ENCODE data around the gene CAND2. TPM values are rescaled to one million over a fixed set of nuclear protein-coding genes. Genes with fewer than 3 reads are reported as not detected.
"Not testable (repeated sequence)": the region's sequence is repeated elsewhere in the genome, so short reads cannot be mapped to it uniquely, and the experiment has no call there.

CAND2 gene
- total and polyA plus RNA-seq, 2 donors (not counting 1 experiment from before 2014, with no cell fraction given): 2.5 to 16.7 TPM

- Histone ChIP-seq H3K79me2 (ENCODE audit: control insufficient read depth, insufficient read depth, low read length) (peaks cover 38% of the 10 kb centered on the region), H3K9ac (ENCODE audit: insufficient read depth, low read length) (no peak overlapping the region), H3K9me3 (ENCODE audit: control insufficient read depth, insufficient read depth, low read depth, low read length) (no peaks in the 10 kb centered on the region), H4K20me1 (ENCODE audit: control insufficient read depth, extremely low read depth, insufficient read depth, low read length) (peaks cover 3% of the 10 kb centered on the region), H2AFZ (ENCODE audit: low read length) (no peak overlapping the region), H3K36me3 (ENCODE audit: control insufficient read depth, insufficient read depth, low read length) (peaks cover 22% of the 10 kb centered on the region), H3K27ac (ENCODE audit: insufficient read depth, low read length) (no peak overlapping the region), H3K4me3 (replicated peaks in 1 of 4; ENCODE audit: control extremely low read depth in 1 of 4, insufficient read depth in 1 of 4, low read depth in 3 of 4, low read length in 4 of 4) (no peak overlapping the region), H3K4me2 (ENCODE audit: extremely low read depth, insufficient read depth, low read length) (no peak overlapping the region), H3K27me3 (ENCODE audit: control insufficient read depth, insufficient read depth, low read length) (peaks cover 2% of the 10 kb centered on the region), H3K4me1 (ENCODE audit: control insufficient read depth, extremely low read depth, insufficient read depth, low read length) (peaks cover 19% of the 10 kb centered on the region)
- DNase-seq (ENCODE audit: low read depth in 2 of 2): no peak
- TF ChIP-seq CTCF (conservative IDR thresholded peaks at IDR 0.05 in 1 of 2, IDR thresholded peaks at IDR 0.05 in 1 of 2; ENCODE audit: low read depth in 1 of 2, low read length in 2 of 2) (no peak), EZH2 (IDR thresholded peaks at IDR 0.05; ENCODE audit: low read length, missing control alignments) (no peak)
Measured at GRCh38 chr3:12842469-12842868, 46.0 kb downstream of the CAND2 start.

- Histone ChIP-seq H3K27ac (ENCODE audit: insufficient read depth, low read length) (no peak overlapping the region), H3K4me1 (ENCODE audit: control insufficient read depth, extremely low read depth, insufficient read depth, low read length) (no peaks in the 10 kb centered on the region), H4K20me1 (ENCODE audit: control insufficient read depth, extremely low read depth, insufficient read depth, low read length) (no peaks in the 10 kb centered on the region), H3K4me3 (replicated peaks in 1 of 4; ENCODE audit: control extremely low read depth in 1 of 4, insufficient read depth in 1 of 4, low read depth in 3 of 4, low read length in 4 of 4) (no peak overlapping the region), H3K79me2 (ENCODE audit: control insufficient read depth, insufficient read depth, low read length) (peaks cover 5% of the 10 kb centered on the region), H3K4me2 (ENCODE audit: extremely low read depth, insufficient read depth, low read length) (no peak overlapping the region), H3K9me3 (ENCODE audit: control insufficient read depth, insufficient read depth, low read depth, low read length) (no peaks in the 10 kb centered on the region), H3K36me3 (ENCODE audit: control insufficient read depth, insufficient read depth, low read length) (no peaks in the 10 kb centered on the region), H2AFZ (ENCODE audit: low read length) (no peak overlapping the region), H3K9ac (ENCODE audit: insufficient read depth, low read length) (no peak overlapping the region), H3K27me3 (ENCODE audit: control insufficient read depth, insufficient read depth, low read length) (peaks cover 2% of the 10 kb centered on the region)
- TF ChIP-seq CTCF (conservative IDR thresholded peaks at IDR 0.05 in 1 of 2, IDR thresholded peaks at IDR 0.05 in 1 of 2; ENCODE audit: low read depth in 1 of 2, low read length in 2 of 2) (no peak), EZH2 (IDR thresholded peaks at IDR 0.05; ENCODE audit: low read length, missing control alignments) (no peak)
- no peak for DNase-seq (ENCODE audit: low read depth in 2 of 2)
Measured at GRCh38 chr3:12845811-12846210, 49.3 kb downstream of the CAND2 start.

- Histone ChIP-seq H2AFZ (ENCODE audit: low read length) (no peak overlapping the region), H3K4me3 (replicated peaks in 1 of 4; ENCODE audit: control extremely low read depth in 1 of 4, insufficient read depth in 1 of 4, low read depth in 3 of 4, low read length in 4 of 4) (no peak overlapping the region), H3K36me3 (ENCODE audit: control insufficient read depth, insufficient read depth, low read length) (no peaks in the 10 kb centered on the region), H3K27ac (ENCODE audit: insufficient read depth, low read length) (no peak overlapping the region), H3K4me1 (ENCODE audit: control insufficient read depth, extremely low read depth, insufficient read depth, low read length) (no peaks in the 10 kb centered on the region), H3K4me2 (ENCODE audit: extremely low read depth, insufficient read depth, low read length) (no peak overlapping the region), H3K9ac (ENCODE audit: insufficient read depth, low read length) (no peak overlapping the region), H3K9me3 (ENCODE audit: control insufficient read depth, insufficient read depth, low read depth, low read length) (no peaks in the 10 kb centered on the region), H3K79me2 (ENCODE audit: control insufficient read depth, insufficient read depth, low read length) (no peaks in the 10 kb centered on the region), H4K20me1 (ENCODE audit: control insufficient read depth, extremely low read depth, insufficient read depth, low read length) (no peaks in the 10 kb centered on the region), H3K27me3 (ENCODE audit: control insufficient read depth, insufficient read depth, low read length) (peaks cover 13% of the 10 kb centered on the region)
- no peak for TF ChIP-seq CTCF (conservative IDR thresholded peaks at IDR 0.05 in 1 of 2, IDR thresholded peaks at IDR 0.05 in 1 of 2; ENCODE audit: low read depth in 1 of 2, low read length in 2 of 2)
- no peak for TF ChIP-seq EZH2 (IDR thresholded peaks at IDR 0.05; ENCODE audit: low read length, missing control alignments)
- DNase-seq (ENCODE audit: low read depth in 2 of 2): no peak
Measured at GRCh38 chr3:12852201-12852600, 55.7 kb downstream of the CAND2 start.

GRCh38 chr3:12853847-12854246 is 57.4 kb downstream of the CAND2 start:
- H3K9ac ChIP-seq (ENCODE audit: insufficient read depth, low read length); H3K4me1 ChIP-seq (ENCODE audit: control insufficient read depth, extremely low read depth, insufficient read depth, low read length); H3K27ac ChIP-seq (ENCODE audit: insufficient read depth, low read length); H3K36me3 ChIP-seq (ENCODE audit: control insufficient read depth, insufficient read depth, low read length); H2AFZ ChIP-seq (ENCODE audit: low read length); H3K79me2 ChIP-seq (ENCODE audit: control insufficient read depth, insufficient read depth, low read length); H3K9me3 ChIP-seq (ENCODE audit: control insufficient read depth, insufficient read depth, low read depth, low read length); H3K4me2 ChIP-seq (ENCODE audit: extremely low read depth, insufficient read depth, low read length); DNase-seq (ENCODE audit: low read depth in 2 of 2); H4K20me1 ChIP-seq (ENCODE audit: control insufficient read depth, extremely low read depth, insufficient read depth, low read length); H3K4me3 ChIP-seq (replicated peaks in 1 of 4; ENCODE audit: control extremely low read depth in 1 of 4, insufficient read depth in 1 of 4, low read depth in 3 of 4, low read length in 4 of 4): not testable (repeated sequence)
- peaks cover 13% of the 10 kb centered on the region for H3K27me3 ChIP-seq (ENCODE audit: control insufficient read depth, insufficient read depth, low read length)

Data from fibroblast of lung (primary cell).